Activated naive CD4-positive, alpha-beta T cell treated with anti-CD3 and anti-CD28 coated beads, Interleukin-2, amount 50 U/mL, for 72 hours (primary cell): ENCODE data around the gene TEF. TPM values are rescaled to one million over a fixed set of nuclear protein-coding genes. Genes with fewer than 3 reads are reported as not detected.

Experiments
- ATAC-seq, 2 donors: fragments of 150-1000 bp; cut with Tn5 transposase; 2 replicates each; pipeline ENCODE4 v1.10.0; 2021; ENCODE audit warnings: mild to moderate bottlenecking in 2 of 2, moderate library complexity in 2 of 2
- DNase-seq, 2 donors: peaks; one replicate each; pipeline ENCODE4 v3.0.0; 2021 to 2022; ENCODE audit warnings: low spot score in 2 of 2
- H3K27ac Mint-ChIP-seq, 2 donors: one replicate each; pipeline ENCODE4 v1.8.0; 2022; ENCODE audit warnings: mild to moderate bottlenecking in 2 of 2, mixed read lengths in 2 of 2
- H3K36me3 Mint-ChIP-seq, 2 donors: one replicate each; pipeline ENCODE4 v1.8.0; 2022; ENCODE audit warnings: mixed read lengths in 2 of 2
- H3K9me3 Mint-ChIP-seq, 2 donors: one replicate each; pipeline ENCODE4 v1.8.0; 2022; ENCODE audit warnings: mixed read lengths in 2 of 2
- total RNA-seq, 2 donors: library from RNA; stranded (reverse); gene quantifications; one replicate each; pipeline ENCODE4 v1.2.3, GENCODE V29; 2022

Gene TEF
- total RNA-seq, 2 donors from 2014 or later = 1.9 to 15.8 TPM

- no peak overlapping the region for H3K27ac Mint-ChIP-seq
- peak in 1 of 2 donors; percentile 7 for ATAC-seq
- no peaks in the 10 kb centered on the region for H3K9me3 Mint-ChIP-seq
- DNase-seq = no peak
- H3K36me3 Mint-ChIP-seq = no peaks in the 10 kb centered on the region
Measured at GRCh38 chr22:41366323-41367029, 15.3 kb upstream of the TEF start.

- H3K9me3 Mint-ChIP-seq = no peaks in the 10 kb centered on the region
- H3K36me3 Mint-ChIP-seq = no peaks in the 10 kb centered on the region
- peak; percentile 42 to 59 for ATAC-seq
- DNase-seq = no peak
- no peak overlapping the region for H3K27ac Mint-ChIP-seq
Measured at GRCh38 chr22:41367039-41367679, 14.6 kb upstream of the TEF start.

- DNase-seq (no peak), ATAC-seq (peak; percentile 5 to 17)
- Mint-ChIP-seq H3K27ac (peak overlapping the region in 1 of 2 donors; percentile 30), H3K36me3 (no peaks in the 10 kb centered on the region), H3K9me3 (no peaks in the 10 kb centered on the region)
Measured at GRCh38 chr22:41367680-41368542, 13.8 kb upstream of the TEF start.

- no peaks in the 10 kb centered on the region for H3K36me3 Mint-ChIP-seq
- DNase-seq = no peak
- H3K27ac Mint-ChIP-seq = peak overlapping the region in 1 of 2 donors; percentile 30
- no peak for ATAC-seq
- no peaks in the 10 kb centered on the region for H3K9me3 Mint-ChIP-seq
Measured at GRCh38 chr22:41368543-41369423, 13.0 kb upstream of the TEF start.

GRCh38 chr22:41369424-41369745 lies 12.4 kb upstream of the TEF start:
- H3K36me3 Mint-ChIP-seq = no peaks in the 10 kb centered on the region

GRCh38 chr22:41369837-41370236 lies 11.9 kb upstream of the TEF start:
- Mint-ChIP-seq H3K27ac (no peak overlapping the region), H3K36me3 (no peaks in the 10 kb centered on the region), H3K9me3 (no peaks in the 10 kb centered on the region)
- DNase-seq (no peak), ATAC-seq (no peak)

More at GRCh38 chr22:41369424-41369745, 12.4 kb upstream of the TEF start:
- H3K9me3 Mint-ChIP-seq = no peaks in the 10 kb centered on the region
- H3K27ac Mint-ChIP-seq = no peak overlapping the region
- no peak for DNase-seq
- ATAC-seq = no peak

- Mint-ChIP-seq H3K9me3 (no peaks in the 10 kb centered on the region), H3K27ac (no peak overlapping the region), H3K36me3 (no peaks in the 10 kb centered on the region)
- ATAC-seq (no peak), DNase-seq (no peak)
Measured at GRCh38 chr22:41377846-41378245, 3.9 kb upstream of the TEF start.

- no peak for DNase-seq
- Mint-ChIP-seq H3K27ac (peak overlapping the region in 1 of 2 donors; percentile 96), H3K9me3 (no peaks in the 10 kb centered on the region), H3K36me3 (no peaks in the 10 kb centered on the region)
- ATAC-seq = peak; percentile 17 to 36
Measured at GRCh38 chr22:41380993-41381328, 781 bp upstream of the TEF start.

- H3K36me3 Mint-ChIP-seq = no peaks in the 10 kb centered on the region
- DNase-seq (peak in 1 of 2 donors; percentile 69), ATAC-seq (peak; percentile 36 to 57)
- H3K9me3 Mint-ChIP-seq = no peaks in the 10 kb centered on the region
- H3K27ac Mint-ChIP-seq = peak overlapping the region; percentile 92 to 96
Measured at GRCh38 chr22:41382098-41382578, 396 bp downstream of the TEF start.

- Mint-ChIP-seq H3K9me3 (no peaks in the 10 kb centered on the region), H3K36me3 (no peaks in the 10 kb centered on the region), H3K27ac (peak overlapping the region; percentile 92 to 96)
- no peak for ATAC-seq
- DNase-seq = no peak
Measured at GRCh38 chr22:41382610-41383009, 868 bp downstream of the TEF start.

- H3K36me3 Mint-ChIP-seq = no peaks in the 10 kb centered on the region
- H3K9me3 Mint-ChIP-seq = no peaks in the 10 kb centered on the region
- no peak overlapping the region for H3K27ac Mint-ChIP-seq
- no peak for DNase-seq
- no peak for ATAC-seq
Measured at GRCh38 chr22:41383085-41383484, 1.3 kb downstream of the TEF start.

GRCh38 chr22:41384128-41384527 lies 2.4 kb downstream of the TEF start:
- H3K27ac Mint-ChIP-seq = no peak overlapping the region
- H3K9me3 Mint-ChIP-seq = no peaks in the 10 kb centered on the region
- no peaks in the 10 kb centered on the region for H3K36me3 Mint-ChIP-seq
- ATAC-seq = no peak
- no peak for DNase-seq

- Mint-ChIP-seq H3K9me3 (no peaks in the 10 kb centered on the region), H3K36me3 (no peaks in the 10 kb centered on the region), H3K27ac (no peak overlapping the region)
- DNase-seq = no peak
- no peak for ATAC-seq
Measured at GRCh38 chr22:41387341-41387740, 5.6 kb downstream of the TEF start.

- ATAC-seq (no peak), DNase-seq (no peak)
- Mint-ChIP-seq H3K27ac (no peak overlapping the region), H3K36me3 (no peaks in the 10 kb centered on the region), H3K9me3 (no peaks in the 10 kb centered on the region)
Measured at GRCh38 chr22:41394012-41394356, 12.2 kb downstream of the TEF start.

GRCh38 chr22:41395531-41396240 lies 13.9 kb downstream of the TEF start:
- ATAC-seq = no peak
- H3K27ac Mint-ChIP-seq = no peak overlapping the region
- no peak for DNase-seq
- H3K9me3 Mint-ChIP-seq = no peaks in the 10 kb centered on the region
- H3K36me3 Mint-ChIP-seq = no peaks in the 10 kb centered on the region
